Measurements from ENCODE around the gene HOXC10. TPM values are rescaled to one million over a fixed set of nuclear protein-coding genes. Genes with fewer than 3 reads are reported as not detected.

HOXC10 gene
- total RNA-seq, 4 donors from 2014 or later: 1.3 to 12.4 (median 3.2) TPM; not detected in 1

DNA sequence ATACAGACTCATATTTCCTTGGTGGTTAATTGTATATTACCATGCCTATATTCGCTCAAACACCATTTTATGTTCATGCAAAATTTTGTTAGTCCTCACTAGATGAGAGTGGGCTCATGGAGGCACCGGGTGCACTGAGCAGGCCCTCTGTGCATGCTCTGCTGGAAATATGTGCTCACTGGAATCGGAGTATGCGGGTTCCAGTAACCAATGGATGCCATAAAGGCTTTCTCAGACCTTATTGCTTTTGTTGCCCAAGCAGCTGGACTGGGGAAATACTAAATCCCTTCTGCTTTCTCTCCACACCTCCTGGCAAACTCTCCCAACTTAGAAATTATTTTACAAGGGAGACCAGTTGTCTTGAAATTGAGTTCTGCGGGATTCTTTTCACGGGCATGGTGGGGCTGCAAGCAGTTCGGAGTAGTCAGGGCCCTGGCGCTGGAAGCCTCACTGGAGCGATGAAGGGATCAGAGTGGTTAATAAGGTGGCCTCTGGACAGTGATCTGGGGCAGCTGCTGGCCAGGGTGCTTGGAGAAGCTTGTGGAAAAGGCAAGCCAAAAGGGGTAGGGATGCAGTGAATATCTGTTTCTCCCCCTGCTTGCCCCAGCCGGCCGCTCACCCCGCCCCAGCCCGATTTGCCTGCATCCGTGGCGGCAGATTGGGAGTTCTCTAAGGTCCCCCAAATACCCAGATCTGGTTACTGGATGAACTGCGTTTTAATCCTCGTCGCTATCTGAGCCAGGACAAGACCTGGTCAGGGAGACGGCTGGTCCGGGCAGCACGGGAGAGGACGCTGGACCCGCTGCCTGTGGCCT is 35.9 kb downstream of the HOXC10 start:
- Histone ChIP-seq H3K27me3 (peaks cover 0 to 14% of the 10 kb centered on the region in 2 donors), H3K36me3 (no peaks in the 10 kb centered on the region), H3K4me1 (no peaks in the 10 kb centered on the region), H3K27ac (no peak overlapping the region), H3K9me3 (no peaks in the 10 kb centered on the region), H3K4me3 (peak overlapping the region in 1 of 2 donors; percentile 49)
- DNase-seq: no peak
- no peak for TF ChIP-seq POLR2A (IDR thresholded peaks at IDR 0.05)
- TF ChIP-seq CTCF (IDR thresholded peaks at IDR 0.05): no peak
- intact Hi-C loops (cut with DNase I; ENCODE audit: low total_unique reads): no loop called here

GRCh38 chr12:54021432-54022013 is 36.6 kb downstream of the HOXC10 start:
- H3K27ac ChIP-seq: no peak overlapping the region
- H3K4me3 ChIP-seq: peak overlapping the region in 1 of 2 donors; percentile 49
- H3K4me1 ChIP-seq: no peaks in the 10 kb centered on the region
- no peaks in the 10 kb centered on the region for H3K9me3 ChIP-seq
- TF ChIP-seq POLR2A (IDR thresholded peaks at IDR 0.05) (no peak), CTCF (IDR thresholded peaks at IDR 0.05) (no peak)
- no peaks in the 10 kb centered on the region for H3K36me3 ChIP-seq
- DNase-seq: no peak
- H3K27me3 ChIP-seq: peaks cover 0 to 15% of the 10 kb centered on the region in 2 donors
- intact Hi-C loops (cut with DNase I; ENCODE audit: low total_unique reads): no loop called here

GRCh38 chr12:54022960-54023884 is 38.3 kb downstream of the HOXC10 start:
- H3K4me1 ChIP-seq: no peaks in the 10 kb centered on the region

GRCh38 chr12:54024127-54024526 is 39.2 kb downstream of the HOXC10 start:
- DNase-seq: no peak
- no peak overlapping the region for H3K4me3 ChIP-seq
- no peak for TF ChIP-seq CTCF (IDR thresholded peaks at IDR 0.05)
- no peak for TF ChIP-seq POLR2A (IDR thresholded peaks at IDR 0.05)
- no peak overlapping the region for H3K27ac ChIP-seq
- peaks cover 0 to 25% of the 10 kb centered on the region in 2 donors for H3K27me3 ChIP-seq
- H3K9me3 ChIP-seq: no peaks in the 10 kb centered on the region
- H3K4me1 ChIP-seq: no peaks in the 10 kb centered on the region
- H3K36me3 ChIP-seq: no peaks in the 10 kb centered on the region
- intact Hi-C loops (cut with DNase I; ENCODE audit: low total_unique reads): no loop called here

More at GRCh38 chr12:54022960-54023884, 38.3 kb downstream of the HOXC10 start:
- H3K36me3 ChIP-seq: no peaks in the 10 kb centered on the region
- H3K9me3 ChIP-seq: no peaks in the 10 kb centered on the region
- intact Hi-C loops (cut with DNase I; ENCODE audit: low total_unique reads): no loop called here
- H3K27me3 ChIP-seq: peaks cover 0 to 25% of the 10 kb centered on the region in 2 donors
- H3K27ac ChIP-seq: no peak overlapping the region
- no peak overlapping the region for H3K4me3 ChIP-seq
- TF ChIP-seq CTCF (IDR thresholded peaks at IDR 0.05) (no peak), POLR2A (IDR thresholded peaks at IDR 0.05) (no peak)
- DNase-seq: no peak
